ENCODE data around the gene NAALADL2.

The NAALADL2 gene

GRCh38 chr3:175836617-175837016, 977.5 kb downstream of the NAALADL2 start:
- no peak for DNase-seq (ENCODE audit: low read depth, low spot score)

GRCh38 chr3:175837962-175838361, 978.8 kb downstream of the NAALADL2 start:
- no peak for DNase-seq (ENCODE audit: low read depth, low spot score)

GRCh38 chr3:175839366-175840005, 980.4 kb downstream of the NAALADL2 start:
- DNase-seq (ENCODE audit: low read depth, low spot score): no peak

GRCh38 chr3:175851541-175851940, 992.4 kb downstream of the NAALADL2 start:
- no peak for DNase-seq (ENCODE audit: low read depth, low spot score)

- DNase-seq (ENCODE audit: low read depth, low spot score): no peak
These were observed 993.4 kb downstream of the NAALADL2 start for GRCh38 chr3:175852560-175852959.

- DNase-seq (ENCODE audit: low read depth, low spot score): no peak
These were observed 998.6 kb downstream of the NAALADL2 start for GRCh38 chr3:175857666-175858270.

All from activated naive CD8-positive, alpha-beta T cell treated with anti-CD3 and anti-CD28 coated beads, Interleukin-2, amount 50 U/mL, for 16 hours (primary cell).